Adrenal gland (tissue), 5 donors: Measurements from ENCODE around the gene ACVR2B.

Experiments
- POLR2A ChIP-seq, 2 donors: fragments of 450-650 bp; IDR thresholded peaks; one replicate each; pipeline ENCODE4 v1.6.1; 2017; ENCODE audit warnings: antibody characterized with exemption in 2 of 2, mild to moderate bottlenecking in 2 of 2, moderate library complexity in 1 of 2
- TF ChIP-seq, protein P1 (sequence below), 6 experiments: fragments of 450-650 bp in 4 of 6; fragments of 200-600 bp in 2 of 6; sonication (generic) in 1 of 6; IDR thresholded peaks; 1 replicate in 5 of 6; 2 replicates in 1 of 6; pipeline versions ENCODE4 v1.5.1 to v1.8.0; 2016 to 2021; ENCODE audit warnings: antibody characterized with exemption in 6 of 6, mild to moderate bottlenecking in 2 of 6, moderate library complexity in 1 of 6
- donor health status: DM: no; HTN: no; CAD: no.

DNA sequence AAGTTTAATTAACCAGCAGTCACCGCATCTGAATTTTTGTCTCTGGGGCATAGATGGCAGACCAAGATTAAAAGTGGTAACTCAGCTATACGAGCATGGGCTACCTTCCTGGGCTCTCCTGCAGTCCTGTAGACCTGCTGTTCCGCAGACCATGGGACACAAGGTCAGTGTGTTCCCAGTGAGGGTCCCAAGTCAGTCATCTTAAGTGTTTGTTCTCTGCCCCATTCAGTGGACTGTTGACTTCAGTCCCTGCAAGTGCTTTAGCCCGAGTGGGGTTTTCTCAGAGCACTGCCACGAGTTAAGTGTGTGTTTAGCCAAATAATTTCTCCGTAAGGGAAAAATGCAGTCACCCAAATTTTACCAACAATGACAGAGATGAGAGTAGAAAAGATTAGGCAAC lies 37.5 kb downstream of the ACVR2B start:
- TF ChIP-seq POLR2A (IDR thresholded peaks at IDR 0.05) = no peak
- TF ChIP-seq, protein P1, sequence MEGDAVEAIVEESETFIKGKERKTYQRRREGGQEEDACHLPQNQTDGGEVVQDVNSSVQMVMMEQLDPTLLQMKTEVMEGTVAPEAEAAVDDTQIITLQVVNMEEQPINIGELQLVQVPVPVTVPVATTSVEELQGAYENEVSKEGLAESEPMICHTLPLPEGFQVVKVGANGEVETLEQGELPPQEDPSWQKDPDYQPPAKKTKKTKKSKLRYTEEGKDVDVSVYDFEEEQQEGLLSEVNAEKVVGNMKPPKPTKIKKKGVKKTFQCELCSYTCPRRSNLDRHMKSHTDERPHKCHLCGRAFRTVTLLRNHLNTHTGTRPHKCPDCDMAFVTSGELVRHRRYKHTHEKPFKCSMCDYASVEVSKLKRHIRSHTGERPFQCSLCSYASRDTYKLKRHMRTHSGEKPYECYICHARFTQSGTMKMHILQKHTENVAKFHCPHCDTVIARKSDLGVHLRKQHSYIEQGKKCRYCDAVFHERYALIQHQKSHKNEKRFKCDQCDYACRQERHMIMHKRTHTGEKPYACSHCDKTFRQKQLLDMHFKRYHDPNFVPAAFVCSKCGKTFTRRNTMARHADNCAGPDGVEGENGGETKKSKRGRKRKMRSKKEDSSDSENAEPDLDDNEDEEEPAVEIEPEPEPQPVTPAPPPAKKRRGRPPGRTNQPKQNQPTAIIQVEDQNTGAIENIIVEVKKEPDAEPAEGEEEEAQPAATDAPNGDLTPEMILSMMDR (IDR thresholded peaks at IDR 0.05) = no peak
